Epithelial cell of proximal tubule (primary cell): ENCODE results near the gene PARD6B. TPM values are rescaled to one million over a fixed set of nuclear protein-coding genes. Genes with fewer than 3 reads are reported as not detected.
"Not testable (repeated sequence)": the region's sequence is repeated elsewhere in the genome, so short reads cannot be mapped to it uniquely, and the experiment has no call there.

Experiments
- DNase-seq: peaks from one replicate; pipeline ENCODE4 v3.0.0-alpha.2; 2011; ENCODE audit warnings: low read depth
- H3K4me3 ChIP-seq: 2 replicates; pipeline ENCODE4 v1.5.1; 2011; ENCODE audit warnings: low read depth, mild to moderate bottlenecking, low read length
- CTCF ChIP-seq: conservative IDR thresholded peaks from 2 replicates; pipeline ENCODE4 v1.5.1; 2012; ENCODE audit warnings: low read depth, mild to moderate bottlenecking, low read length
- total RNA-seq: library from RNA; depleted of rRNA; stranded (reverse); fragments of >200 nt; gene quantifications from 2 replicates; pipeline ENCODE4 v1.2.3, GENCODE V29; 2015

PARD6B gene
- total RNA-seq, 1 donor from 2014 or later, result 44.4 TPM

- no peak overlapping the region for H3K4me3 ChIP-seq
- no peak for DNase-seq
- no peak for TF ChIP-seq CTCF
These were observed 41.2 kb downstream of the PARD6B start for GRCh38 chr20:50772420-50773185.

- no peak for DNase-seq
- no peak overlapping the region for H3K4me3 ChIP-seq
- TF ChIP-seq CTCF, result no peak
These were observed 43.1 kb downstream of the PARD6B start for GRCh38 chr20:50774515-50774914.

GRCh38 chr20:50776122-50776817, 44.9 kb downstream of the PARD6B start:
- no peak for TF ChIP-seq CTCF
- DNase-seq, result no peak
- H3K4me3 ChIP-seq, result no peak overlapping the region

GRCh38 chr20:50777373-50777772, 46.0 kb downstream of the PARD6B start:
- no peak overlapping the region for H3K4me3 ChIP-seq
- TF ChIP-seq CTCF, result no peak
- no peak for DNase-seq

GRCh38 chr20:50778994-50779393, 47.6 kb downstream of the PARD6B start:
- not testable (repeated sequence) for H3K4me3 ChIP-seq, DNase-seq

- no peak for DNase-seq
- no peak for TF ChIP-seq CTCF
- H3K4me3 ChIP-seq, result no peak overlapping the region
These were observed 52.0 kb downstream of the PARD6B start for GRCh38 chr20:50783390-50783789.

- H3K4me3 ChIP-seq, result no peak overlapping the region
- no peak for DNase-seq
- no peak for TF ChIP-seq CTCF
These were observed 52.5 kb downstream of the PARD6B start for GRCh38 chr20:50783903-50784302.
